Measurements from ENCODE around the gene GATA5.

Gene GATA5

GRCh38 chr20:62475772-62476055 is at the start of gene GATA5:
GATA5 (minus strand) TSS chr20:62475995; CDS start chr20:62475521, 474 bp downstream.
- no peak for DNase-seq

- no peak for DNase-seq
These were observed 49.2 kb upstream of the GATA5 start for GRCh38 chr20:62525014-62525413.

- DNase-seq: peak; percentile 45
These were observed 48.7 kb upstream of the GATA5 start for GRCh38 chr20:62524505-62524911.

- no peak for DNase-seq
These were observed 47.8 kb upstream of the GATA5 start for GRCh38 chr20:62523473-62524203.

GRCh38 chr20:62522748-62523396 is 47.1 kb upstream of the GATA5 start:
- no peak for DNase-seq

- DNase-seq: no peak
These were observed 44.0 kb upstream of the GATA5 start for GRCh38 chr20:62519826-62520225.

- DNase-seq: no peak
These were observed 43.1 kb upstream of the GATA5 start for GRCh38 chr20:62518911-62519310.

GRCh38 chr20:62517901-62518610 is 42.3 kb upstream of the GATA5 start:
- no peak for DNase-seq

GRCh38 chr20:62517168-62517567 is 41.4 kb upstream of the GATA5 start:
- no peak for DNase-seq

- DNase-seq: no peak
These were observed 40.5 kb upstream of the GATA5 start for GRCh38 chr20:62516338-62516737.

- no peak for DNase-seq
These were observed 40.0 kb upstream of the GATA5 start for GRCh38 chr20:62515826-62516225.

GRCh38 chr20:62515280-62515679 is 39.5 kb upstream of the GATA5 start:
- DNase-seq: no peak

GRCh38 chr20:62513991-62514390 is 38.2 kb upstream of the GATA5 start:
- DNase-seq: no peak

- peak; percentile 67 for DNase-seq
These were observed 36.3 kb upstream of the GATA5 start for GRCh38 chr20:62511915-62512610.

GRCh38 chr20:62511300-62511914 is 35.6 kb upstream of the GATA5 start:
- no peak for DNase-seq

GRCh38 chr20:62508641-62509051 is 32.9 kb upstream of the GATA5 start:
- DNase-seq: no peak

GRCh38 chr20:62507991-62508640 is 32.3 kb upstream of the GATA5 start:
- no peak for DNase-seq

GRCh38 chr20:62507323-62507722 is 31.5 kb upstream of the GATA5 start:
- no peak for DNase-seq

- DNase-seq: no peak
These were observed 31.0 kb upstream of the GATA5 start for GRCh38 chr20:62506791-62507190.

GRCh38 chr20:62506087-62506486 is 30.3 kb upstream of the GATA5 start:
- no peak for DNase-seq

GRCh38 chr20:62505337-62506045 is 29.7 kb upstream of the GATA5 start:
- DNase-seq: no peak

GRCh38 chr20:62504323-62504722 is 28.5 kb upstream of the GATA5 start:
- DNase-seq: no peak

All from retina (tissue), 1 donor.